Activated CD4-positive, alpha-beta T cell treated with anti-CD3 and anti-CD28 coated beads, Interleukin-2, amount 10 ng/mL, durations not matched to agents 7 days and 5 days (primary cell): ENCODE data around the gene PPARA. TPM values are rescaled to one million over a fixed set of nuclear protein-coding genes. Genes with fewer than 3 reads are reported as not detected.
A peak's percentile ranks its signal among the peaks of the same experiment; 100 is the strongest.

Source experiments
- CTCF ChIA-PET: fragments of 350-600 bp; sonication (Branson Sonifier 250); formaldehyde crosslinking; loops from one replicate; lab custom pipeline; 2021; ENCODE audit warnings: antibody characterized with exemption; lab: Charles Lee
- POLR2A ChIA-PET: fragments of 350-600 bp; sonication (Branson Sonifier 250); formaldehyde crosslinking; loops from one replicate; lab custom pipeline; 2021; ENCODE audit warnings: antibody characterized with exemption; lab: Charles Lee
- DNase-seq: peaks from one replicate; pipeline ENCODE4 v3.0.0-alpha.2; 2020
- H3K27ac Mint-ChIP-seq: one replicate; pipeline ENCODE4 v1.8.0; 2021; ENCODE audit warnings: mild to moderate bottlenecking, moderate library complexity, mixed read lengths
- H3K27me3 Mint-ChIP-seq: one replicate; pipeline ENCODE4 v1.8.0; 2021; ENCODE audit warnings: mixed read lengths
- H3K36me3 Mint-ChIP-seq: one replicate; pipeline ENCODE4 v1.8.0; 2021; ENCODE audit warnings: low read depth, mixed read lengths
- H3K4me1 Mint-ChIP-seq: one replicate; pipeline ENCODE4 v1.8.0; 2021; ENCODE audit warnings: mixed read lengths
- H3K4me3 Mint-ChIP-seq: one replicate; pipeline ENCODE4 v1.8.0; 2021; ENCODE audit warnings: mild to moderate bottlenecking, moderate library complexity, mixed read lengths
- H3K9me3 Mint-ChIP-seq: one replicate; pipeline ENCODE4 v1.8.0; 2021; ENCODE audit warnings: mixed read lengths
- total RNA-seq, 2 experiments: library from RNA; stranded (reverse); gene quantifications; one replicate each; pipeline ENCODE4 v1.2.3, GENCODE V29; 2021

PPARA gene
- total RNA-seq, 2 experiments from 2014 or later: 9.5 to 9.7 TPM

- POLR2A ChIA-PET: no interaction called here
- peaks cover 3% of the 10 kb centered on the region for H3K9me3 Mint-ChIP-seq
- CTCF ChIA-PET: interaction anchor here (1.1 kb wide), 1 partner anchor 141 kb away, joined by 3 read pairs; no protein-coding TSS in a partner anchor
- no peaks in the 10 kb centered on the region for H3K4me1 Mint-ChIP-seq
- no peak overlapping the region for H3K4me3 Mint-ChIP-seq
- H3K27ac Mint-ChIP-seq: no peak overlapping the region
- H3K27me3 Mint-ChIP-seq: no peaks in the 10 kb centered on the region
- H3K36me3 Mint-ChIP-seq: no peaks in the 10 kb centered on the region
- DNase-seq: no peak
These were observed 76.3 kb downstream of the PPARA start for GRCh38 chr22:46226577-46226976.

- Mint-ChIP-seq H3K27me3 (no peaks in the 10 kb centered on the region), H3K4me3 (no peak overlapping the region), H3K36me3 (no peaks in the 10 kb centered on the region), H3K9me3 (peaks cover 3% of the 10 kb centered on the region), H3K27ac (no peak overlapping the region), H3K4me1 (no peaks in the 10 kb centered on the region)
- ChIA-PET POLR2A (no interaction called here), CTCF (interaction anchor here (1.2 kb wide), 1 partner anchor 15 kb away, joined by 3 read pairs; no protein-coding TSS in a partner anchor)
- no peak for DNase-seq
These were observed 79.4 kb downstream of the PPARA start for GRCh38 chr22:46229701-46230100.

- no peak overlapping the region for H3K4me3 Mint-ChIP-seq
- no peaks in the 10 kb centered on the region for H3K36me3 Mint-ChIP-seq
- no peak for DNase-seq
- no peaks in the 10 kb centered on the region for H3K4me1 Mint-ChIP-seq
- H3K27ac Mint-ChIP-seq: no peak overlapping the region
- ChIA-PET CTCF (no interaction called here), POLR2A (no interaction called here)
- peaks cover 3% of the 10 kb centered on the region for H3K9me3 Mint-ChIP-seq
- H3K27me3 Mint-ChIP-seq: no peaks in the 10 kb centered on the region
These were observed 80.1 kb downstream of the PPARA start for GRCh38 chr22:46230262-46230901.

GRCh38 chr22:46233231-46233630 is 82.9 kb downstream of the PPARA start:
- ChIA-PET POLR2A (interaction anchor here (0.6 kb wide), 1 partner anchor 18 kb away, joined by 4 read pairs; no protein-coding TSS in a partner anchor), CTCF (interaction anchor here (1.2 kb wide), 1 partner anchor 75 kb away, joined by 3 read pairs; no protein-coding TSS in a partner anchor)
- Mint-ChIP-seq H3K4me1 (no peaks in the 10 kb centered on the region), H3K4me3 (no peak overlapping the region), H3K27me3 (no peaks in the 10 kb centered on the region), H3K36me3 (peaks cover 11% of the 10 kb centered on the region), H3K9me3 (no peaks in the 10 kb centered on the region), H3K27ac (no peak overlapping the region)
- no peak for DNase-seq

GRCh38 chr22:46234969-46235368 is 84.6 kb downstream of the PPARA start:
- Mint-ChIP-seq H3K4me3 (no peak overlapping the region), H3K4me1 (peaks cover 9% of the 10 kb centered on the region), H3K27ac (no peak overlapping the region), H3K27me3 (no peaks in the 10 kb centered on the region), H3K36me3 (peaks cover 13% of the 10 kb centered on the region), H3K9me3 (no peaks in the 10 kb centered on the region)
- DNase-seq: no peak
- ChIA-PET CTCF (interaction anchor here (1.1 kb wide), 1 partner anchor 13 kb away, joined by 3 read pairs; no protein-coding TSS in a partner anchor), POLR2A (no interaction called here)

- DNase-seq: no peak
- H3K27me3 Mint-ChIP-seq: no peaks in the 10 kb centered on the region
- POLR2A ChIA-PET: no interaction called here
- peaks cover 13% of the 10 kb centered on the region for H3K36me3 Mint-ChIP-seq
- no peak overlapping the region for H3K27ac Mint-ChIP-seq
- no peaks in the 10 kb centered on the region for H3K9me3 Mint-ChIP-seq
- H3K4me3 Mint-ChIP-seq: no peak overlapping the region
- CTCF ChIA-PET: no interaction called here
- peaks cover 22% of the 10 kb centered on the region for H3K4me1 Mint-ChIP-seq
These were observed 87.3 kb downstream of the PPARA start for GRCh38 chr22:46237453-46238124.

GRCh38 chr22:46238541-46238940 is 88.2 kb downstream of the PPARA start:
- Mint-ChIP-seq H3K4me3 (no peak overlapping the region), H3K4me1 (peaks cover 22% of the 10 kb centered on the region), H3K9me3 (no peaks in the 10 kb centered on the region), H3K36me3 (peaks cover 13% of the 10 kb centered on the region), H3K27ac (peak overlapping the region; percentile 20), H3K27me3 (no peaks in the 10 kb centered on the region)
- DNase-seq: no peak
- ChIA-PET POLR2A (interaction anchor here (0.5 kb wide), 1 partner anchor 556 kb away, joined by 3 read pairs; no protein-coding TSS in a partner anchor), CTCF (no interaction called here)

- H3K9me3 Mint-ChIP-seq: no peaks in the 10 kb centered on the region
These were observed 89.1 kb downstream of the PPARA start for GRCh38 chr22:46239261-46240048.

GRCh38 chr22:46240073-46240472 is 89.7 kb downstream of the PPARA start:
- ChIA-PET POLR2A (no interaction called here), CTCF (interaction anchor here (0.8 kb wide), 1 partner anchor 9 kb away, joined by 3 read pairs; no protein-coding TSS in a partner anchor)
- H3K36me3 Mint-ChIP-seq: peaks cover 16% of the 10 kb centered on the region
- peaks cover 22% of the 10 kb centered on the region for H3K4me1 Mint-ChIP-seq
- H3K27ac Mint-ChIP-seq: peak overlapping the region; percentile 71
- H3K9me3 Mint-ChIP-seq: no peaks in the 10 kb centered on the region
- no peak for DNase-seq
- no peaks in the 10 kb centered on the region for H3K27me3 Mint-ChIP-seq
- H3K4me3 Mint-ChIP-seq: no peak overlapping the region

More at GRCh38 chr22:46239261-46240048, 89.1 kb downstream of the PPARA start:
- DNase-seq: peak; percentile 26
- peaks cover 22% of the 10 kb centered on the region for H3K4me1 Mint-ChIP-seq
- POLR2A ChIA-PET: interaction anchor here (0.5 kb wide), 1 partner anchor 557 kb away, joined by 3 read pairs; no protein-coding TSS in a partner anchor
- peaks cover 16% of the 10 kb centered on the region for H3K36me3 Mint-ChIP-seq
- H3K27me3 Mint-ChIP-seq: no peaks in the 10 kb centered on the region
- CTCF ChIA-PET: interaction anchor here (0.8 kb wide), 1 partner anchor 9 kb away, joined by 3 read pairs; no protein-coding TSS in a partner anchor
- no peak overlapping the region for H3K4me3 Mint-ChIP-seq
- peak overlapping the region; percentile 71 for H3K27ac Mint-ChIP-seq

GRCh38 chr22:46240506-46240905 is 90.2 kb downstream of the PPARA start:
- no peak for DNase-seq
- no peaks in the 10 kb centered on the region for H3K9me3 Mint-ChIP-seq
- no peak overlapping the region for H3K4me3 Mint-ChIP-seq
- ChIA-PET CTCF (no interaction called here), POLR2A (no interaction called here)
- H3K27me3 Mint-ChIP-seq: no peaks in the 10 kb centered on the region
- H3K4me1 Mint-ChIP-seq: peaks cover 22% of the 10 kb centered on the region
- H3K36me3 Mint-ChIP-seq: peaks cover 16% of the 10 kb centered on the region
- peak overlapping the region; percentile 68 for H3K27ac Mint-ChIP-seq

GRCh38 chr22:46240907-46241306 is 90.6 kb downstream of the PPARA start:
- peaks cover 15% of the 10 kb centered on the region for H3K36me3 Mint-ChIP-seq
- H3K4me1 Mint-ChIP-seq: peaks cover 22% of the 10 kb centered on the region
- no peak for DNase-seq
- H3K9me3 Mint-ChIP-seq: no peaks in the 10 kb centered on the region
- ChIA-PET CTCF (interaction anchor here (1.2 kb wide), 1 partner anchor 19 kb away, joined by 3 read pairs; no protein-coding TSS in a partner anchor), POLR2A (no interaction called here)
- H3K4me3 Mint-ChIP-seq: no peak overlapping the region
- no peaks in the 10 kb centered on the region for H3K27me3 Mint-ChIP-seq
- H3K27ac Mint-ChIP-seq: no peak overlapping the region

- H3K27ac Mint-ChIP-seq: no peak overlapping the region
- DNase-seq: no peak
- no peak overlapping the region for H3K4me3 Mint-ChIP-seq
- ChIA-PET CTCF (interaction anchor here (1.2 kb wide), 1 partner anchor 19 kb away, joined by 3 read pairs; no protein-coding TSS in a partner anchor), POLR2A (no interaction called here)
- H3K36me3 Mint-ChIP-seq: peaks cover 14% of the 10 kb centered on the region
- H3K27me3 Mint-ChIP-seq: no peaks in the 10 kb centered on the region
- H3K9me3 Mint-ChIP-seq: no peaks in the 10 kb centered on the region
- peaks cover 22% of the 10 kb centered on the region for H3K4me1 Mint-ChIP-seq
These were observed 91.2 kb downstream of the PPARA start for GRCh38 chr22:46241396-46242007.
